Keratinocyte (primary cell): ENCODE measurements around the gene EVC. TPM values are rescaled to one million over a fixed set of nuclear protein-coding genes. Genes with fewer than 3 reads are reported as not detected.

Experiments
- DNase-seq: peaks from one replicate; pipeline ENCODE4 v3.0.0-alpha.2; 2011; ENCODE audit warnings: low read depth, missing footprints, low spot score
- FAIRE-seq: peaks from 2 replicates; lab custom pipeline; 2011; peaks lifted over from hg19 to GRCh38; lab: Jason Lieb, UNC
- H2AFZ ChIP-seq: 2 replicates; pipeline ENCODE4 v1.6.0; 2012; ENCODE audit warnings: low read length, control low read depth, inconsistent platforms; ENCODE audit not compliant: control insufficient read depth
- H3K27ac ChIP-seq: 2 replicates; pipeline ENCODE4 v1.5.1; 2011; ENCODE audit warnings: low read length; ENCODE audit not compliant: control insufficient read depth, insufficient read depth
- H3K27me3 ChIP-seq: 3 replicates; pipeline ENCODE4 v1.6.0; 2011; ENCODE audit warnings: low read length; ENCODE audit not compliant: control insufficient read depth, insufficient read depth; ENCODE audit errors: extremely low read depth
- H3K36me3 ChIP-seq, 2 experiments: 2 replicates in 1 of 2; 3 replicates in 1 of 2; pipeline ENCODE4 v1.5.1; 2011; ENCODE audit warnings: low read length in 2 of 2, mild to moderate bottlenecking in 1 of 2; ENCODE audit not compliant: control insufficient read depth in 2 of 2, insufficient read depth in 2 of 2; ENCODE audit errors: extremely low read depth in 1 of 2
- H3K4me1 ChIP-seq: 3 replicates; pipeline ENCODE4 v1.5.1; 2011; ENCODE audit warnings: low read length; ENCODE audit not compliant: control insufficient read depth, insufficient read depth; ENCODE audit errors: extremely low read depth
- H3K4me2 ChIP-seq: 3 replicates; pipeline ENCODE4 v1.6.0; 2011; ENCODE audit warnings: low read depth, low read length; ENCODE audit not compliant: control insufficient read depth, insufficient read depth; ENCODE audit errors: extremely low read depth
- H3K4me3 ChIP-seq, 3 experiments: fragments of 200-600 bp in 1 of 3; sonication (generic) in 1 of 3; 2 replicates in 2 of 3; 3 replicates in 1 of 3; pipeline ENCODE4 v1.5.1; 2011 to 2016; ENCODE audit warnings: low read length in 3 of 3, mild to moderate bottlenecking in 3 of 3, control low read depth in 2 of 3, inconsistent platforms in 1 of 3, low read depth in 1 of 3, mixed read lengths in 1 of 3, mixed run types in 1 of 3, moderate library complexity in 1 of 3; ENCODE audit not compliant: control insufficient read depth in 2 of 3, insufficient read depth in 2 of 3; ENCODE audit errors: extremely low read depth in 1 of 3
- H3K79me2 ChIP-seq: 2 replicates; pipeline ENCODE4 v1.6.0; 2012; ENCODE audit warnings: low read length; ENCODE audit not compliant: control insufficient read depth, insufficient read depth
- H3K9ac ChIP-seq: 3 replicates; pipeline ENCODE4 v1.6.0; 2011; ENCODE audit warnings: low read length; ENCODE audit not compliant: control insufficient read depth, insufficient read depth; ENCODE audit errors: extremely low read depth
- H3K9me1 ChIP-seq: 3 replicates; pipeline ENCODE4 v1.6.0; 2011; ENCODE audit warnings: low read length; ENCODE audit not compliant: control insufficient read depth, insufficient read depth; ENCODE audit errors: extremely low read depth
- H3K9me3 ChIP-seq: 2 replicates; pipeline ENCODE4 v1.5.1; 2012; ENCODE audit warnings: low read depth, low read length; ENCODE audit not compliant: control insufficient read depth
- H4K20me1 ChIP-seq: 3 replicates; pipeline ENCODE4 v1.6.0; 2011; ENCODE audit warnings: low read length; ENCODE audit not compliant: control insufficient read depth, insufficient read depth; ENCODE audit errors: extremely low read depth
- CTCF ChIP-seq, 3 experiments: IDR thresholded peaks in 1 of 3; conservative IDR thresholded peaks in 1 of 3; optimal IDR thresholded peaks in 1 of 3; 2 replicates in 2 of 3; 3 replicates in 1 of 3; pipeline versions ENCODE3 to v1.5.1; 2011; ENCODE audit warnings: low read length in 3 of 3, mild to moderate bottlenecking in 3 of 3, moderate library complexity in 2 of 3, control low read depth in 1 of 3, inconsistent platforms in 1 of 3; ENCODE audit not compliant: insufficient read depth in 2 of 3; ENCODE audit errors: extremely low read depth in 1 of 3
- EZH2 ChIP-seq: IDR thresholded peaks from one replicate; pipeline ENCODE4 v1.6.1; 2012; ENCODE audit warnings: inconsistent platforms, mild to moderate bottlenecking, low read length, moderate library complexity
- dilution Hi-C: fragments of 300-500 bp; cut with MboI; formaldehyde crosslinking; loops from one replicate; pipeline ENCODE4 v1.7.0; 2020; ENCODE audit warnings: low sequenced_read_pairs; ENCODE audit not compliant: extremely low pct_ligation_motif_present
- polyA plus RNA-seq, 5 experiments: library from polyadenylated mRNA; depleted of rRNA in 3 of 5; stranded (reverse) in 3 of 5; stranded (forward) in 1 of 5; unstranded in 1 of 5; fragments of >200 nt; gene quantifications; 1 replicate in 1 of 5; 2 replicates in 3 of 5; 3 replicates in 1 of 5; pipeline versions ENCODE4 v1.2.1 to v1.2.3, GENCODE V29; 2011 to 2012; ENCODE audit warnings: missing spikeins in 2 of 5, low read depth in 1 of 5, low replicate concordance in 1 of 5

Gene EVC
- polyA plus RNA-seq, 1 donor (not counting 4 experiments of a cell fraction or from before 2014, with no cell fraction given) = 7.3 TPM

GRCh38 chr4:5821665-5822358 lies 110.8 kb downstream of the EVC start:
- H3K4me2 ChIP-seq = no peak overlapping the region
- H3K79me2 ChIP-seq = no peaks in the 10 kb centered on the region
- TF ChIP-seq EZH2 (no peak), CTCF (optimal IDR thresholded peaks at IDR 0.05 in 1 of 3, IDR thresholded peaks at IDR 0.05 in 1 of 3, conservative IDR thresholded peaks at IDR 0.05 in 1 of 3; ENCODE audit: extremely low read depth in 1 of 3, insufficient read depth in 2 of 3, low read length in 3 of 3) (peak; percentile 76 to 78 (median 76))
- no peaks in the 10 kb centered on the region for H3K27me3 ChIP-seq
- H3K9me3 ChIP-seq = no peaks in the 10 kb centered on the region
- no peak overlapping the region for H3K4me3 ChIP-seq
- no peak for DNase-seq
- peaks cover 29 to 32% of the 10 kb centered on the region in 2 experiments for H3K36me3 ChIP-seq
- H3K9ac ChIP-seq = no peak overlapping the region
- no peaks in the 10 kb centered on the region for H3K4me1 ChIP-seq
- no peak overlapping the region for H3K27ac ChIP-seq
- no peaks in the 10 kb centered on the region for H3K9me1 ChIP-seq
- H4K20me1 ChIP-seq = no peaks in the 10 kb centered on the region
- no peak for FAIRE-seq
- dilution Hi-C loops = no loop called here
- H2AFZ ChIP-seq = no peak overlapping the region

- H3K27ac ChIP-seq = no peak overlapping the region
- H3K4me1 ChIP-seq = no peaks in the 10 kb centered on the region
- DNase-seq (no peak), FAIRE-seq (no peak)
- TF ChIP-seq EZH2 = no peak
- no peak for TF ChIP-seq CTCF (optimal IDR thresholded peaks at IDR 0.05 in 1 of 3, IDR thresholded peaks at IDR 0.05 in 1 of 3, conservative IDR thresholded peaks at IDR 0.05 in 1 of 3; ENCODE audit: extremely low read depth in 1 of 3, insufficient read depth in 2 of 3, low read length in 3 of 3)
- H3K79me2 ChIP-seq = no peaks in the 10 kb centered on the region
- no peak overlapping the region for H2AFZ ChIP-seq
- H3K4me3 ChIP-seq = no peak overlapping the region
- H4K20me1 ChIP-seq = no peaks in the 10 kb centered on the region
- no peaks in the 10 kb centered on the region for H3K27me3 ChIP-seq
- peaks cover 27 to 28% of the 10 kb centered on the region in 2 experiments for H3K36me3 ChIP-seq
- no peaks in the 10 kb centered on the region for H3K9me3 ChIP-seq
- H3K4me2 ChIP-seq = no peak overlapping the region
- H3K9me1 ChIP-seq = no peaks in the 10 kb centered on the region
- dilution Hi-C loops = no loop called here
- H3K9ac ChIP-seq = no peak overlapping the region
Measured at GRCh38 chr4:5822619-5823018, 111.6 kb downstream of the EVC start.
